ENCODE data around the gene FOXI1. TPM values are rescaled to one million over a fixed set of nuclear protein-coding genes. Genes with fewer than 3 reads are reported as not detected.
"Not testable (repeated sequence)": the region's sequence is repeated elsewhere in the genome, so short reads cannot be mapped to it uniquely, and the experiment has no call there.

Gene FOXI1
- total and polyA plus RNA-seq, 2 donors (not counting 3 experiments of a cell fraction or from before 2014, with no cell fraction given): not detected

GRCh38 chr5:170092455-170093101, 13.1 kb upstream of the FOXI1 start:
- Histone ChIP-seq H3K27me3 (ENCODE audit: control insufficient read depth in 2 of 2, insufficient read depth in 2 of 2, low read length in 2 of 2) (peaks cover 9 to 12% of the 10 kb centered on the region in 2 experiments), H3K4me3 (replicated peaks in 1 of 3; ENCODE audit: insufficient read depth in 1 of 3, low read depth in 1 of 3, low read length in 3 of 3) (no peak overlapping the region), H2AFZ (ENCODE audit: low read depth, low read length) (no peak overlapping the region), H3K9me3 (replicated peaks; ENCODE audit: control insufficient read depth, insufficient read depth, low read length) (no peaks in the 10 kb centered on the region), H3K36me3 (ENCODE audit: control insufficient read depth in 2 of 2, extremely low read depth in 1 of 2, insufficient read depth in 2 of 2, low read length in 2 of 2) (no peaks in the 10 kb centered on the region), H3K4me2 (ENCODE audit: insufficient read depth, low read length) (no peak overlapping the region), H4K20me1 (replicated peaks; ENCODE audit: control insufficient read depth, extremely low read depth, insufficient read depth, low read length) (no peaks in the 10 kb centered on the region), H3K9ac (replicated peaks; ENCODE audit: extremely low read depth, insufficient read depth, low read length) (no peak overlapping the region), H3K9me1 (replicated peaks; ENCODE audit: control insufficient read depth, extremely low read depth, insufficient read depth, low read length) (no peaks in the 10 kb centered on the region), H3K27ac (ENCODE audit: insufficient read depth, low read depth, low read length) (no peak overlapping the region), H3K79me2 (ENCODE audit: control insufficient read depth, insufficient read depth, low read length) (no peaks in the 10 kb centered on the region), H3K4me1 (ENCODE audit: control insufficient read depth, extremely low read depth, insufficient read depth, low read length) (peaks cover 12% of the 10 kb centered on the region)
- CTCF ChIA-PET: interaction anchor here (0.8 to 6.9 kb wide), 5 partner anchors 22 to 133 kb away, joined by 3 to 50 read pairs (median 8); partner anchors contain the start of gene INSYN2B
- FAIRE-seq (no peak), DNase-seq (ENCODE audit: low read depth, low spot score) (no peak)
- POLR2A ChIA-PET: no interaction called here
- no TSS peak for BruUV-seq (replicated peaks)
- intact Hi-C loops (cut with micrococcal nuclease) (no loop called here), dilution Hi-C loops (cut with MboI; ENCODE audit: extremely low pct_ligation_motif_present, low sequenced_read_pairs) (loop anchor here (25.0 kb wide), 1 partner anchor 95 kb away; no protein-coding TSS in a partner anchor)
- TF ChIP-seq JUN (IDR thresholded peaks at IDR 0.05; ENCODE audit: borderline replicate concordance, insufficient read depth, insufficient read length, low read depth) (no peak), POLR2A (IDR thresholded peaks at IDR 0.05; ENCODE audit: low read depth, low read length) (no peak), GATA2 (IDR thresholded peaks at IDR 0.05; ENCODE audit: insufficient read depth, insufficient read length, low read depth, low read length) (no peak), POLR2AphosphoS5 (IDR thresholded peaks at IDR 0.05; ENCODE audit: insufficient read depth, low read depth, low read length) (no peak), FOS (IDR thresholded peaks at IDR 0.05; ENCODE audit: borderline replicate concordance, insufficient read depth, low read length) (no peak), CTCF (IDR thresholded peaks at IDR 0.05; ENCODE audit: extremely low read depth in 1 of 2, insufficient read depth in 1 of 2, low read depth in 1 of 2, low read length in 2 of 2) (no peak), EZH2 (IDR thresholded peaks at IDR 0.05; ENCODE audit: borderline replicate concordance, low read depth, low read length, severe bottlenecking) (no peak), MYC (IDR thresholded peaks at IDR 0.05; ENCODE audit: low read depth, low read length) (no peak), MAX (IDR thresholded peaks at IDR 0.05; ENCODE audit: insufficient read depth, insufficient read length) (no peak)

GRCh38 chr5:170094329-170094728, 11.4 kb upstream of the FOXI1 start:
- FAIRE-seq; intact Hi-C loops (cut with micrococcal nuclease); H3K4me2 ChIP-seq (ENCODE audit: insufficient read depth, low read length); H3K9me3 ChIP-seq (replicated peaks; ENCODE audit: control insufficient read depth, insufficient read depth, low read length); DNase-seq (ENCODE audit: low read depth, low spot score); H3K4me3 ChIP-seq (replicated peaks in 1 of 3; ENCODE audit: insufficient read depth in 1 of 3, low read depth in 1 of 3, low read length in 3 of 3); H3K27ac ChIP-seq (ENCODE audit: insufficient read depth, low read depth, low read length); H3K9me1 ChIP-seq (replicated peaks; ENCODE audit: control insufficient read depth, extremely low read depth, insufficient read depth, low read length); H2AFZ ChIP-seq (ENCODE audit: low read depth, low read length); H3K79me2 ChIP-seq (ENCODE audit: control insufficient read depth, insufficient read depth, low read length); H3K36me3 ChIP-seq (ENCODE audit: control insufficient read depth in 2 of 2, extremely low read depth in 1 of 2, insufficient read depth in 2 of 2, low read length in 2 of 2); H4K20me1 ChIP-seq (replicated peaks; ENCODE audit: control insufficient read depth, extremely low read depth, insufficient read depth, low read length); H3K27me3 ChIP-seq (ENCODE audit: control insufficient read depth in 2 of 2, insufficient read depth in 2 of 2, low read length in 2 of 2); POLR2A ChIA-PET; BruUV-seq (replicated peaks); H3K9ac ChIP-seq (replicated peaks; ENCODE audit: extremely low read depth, insufficient read depth, low read length): not testable (repeated sequence)
- H3K4me1 ChIP-seq (ENCODE audit: control insufficient read depth, extremely low read depth, insufficient read depth, low read length): peaks cover 20% of the 10 kb centered on the region
- CTCF ChIA-PET: interaction anchor here (1.3 to 6.9 kb wide), 4 partner anchors 23 to 127 kb away, joined by 3 to 50 read pairs (median 10); partner anchors contain the start of gene INSYN2B
- dilution Hi-C loops (cut with MboI; ENCODE audit: extremely low pct_ligation_motif_present, low sequenced_read_pairs): loop anchor here (25.0 kb wide), 1 partner anchor 93 kb away; no protein-coding TSS in a partner anchor
